HG02970 (cell line): ENCODE results near the gene LRSAM1.
"Not testable (repeated sequence)": the region's sequence is repeated elsewhere in the genome, so short reads cannot be mapped to it uniquely, and the experiment has no call there.

Experiments
- ATAC-seq: cut with Tn5 transposase; IDR thresholded peaks from one replicate; pipeline ENCODE4 v1.9.1; 2021; ENCODE audit warnings: mild to moderate bottlenecking, moderate library complexity, moderate number of reproducible peaks; ENCODE audit not compliant: unreplicated experiment, low FRiP score

LRSAM1 gene

GRCh38 chr9:127455324-127455992 lies 4.1 kb downstream of the LRSAM1 start:
- ATAC-seq: no peak

DNA sequence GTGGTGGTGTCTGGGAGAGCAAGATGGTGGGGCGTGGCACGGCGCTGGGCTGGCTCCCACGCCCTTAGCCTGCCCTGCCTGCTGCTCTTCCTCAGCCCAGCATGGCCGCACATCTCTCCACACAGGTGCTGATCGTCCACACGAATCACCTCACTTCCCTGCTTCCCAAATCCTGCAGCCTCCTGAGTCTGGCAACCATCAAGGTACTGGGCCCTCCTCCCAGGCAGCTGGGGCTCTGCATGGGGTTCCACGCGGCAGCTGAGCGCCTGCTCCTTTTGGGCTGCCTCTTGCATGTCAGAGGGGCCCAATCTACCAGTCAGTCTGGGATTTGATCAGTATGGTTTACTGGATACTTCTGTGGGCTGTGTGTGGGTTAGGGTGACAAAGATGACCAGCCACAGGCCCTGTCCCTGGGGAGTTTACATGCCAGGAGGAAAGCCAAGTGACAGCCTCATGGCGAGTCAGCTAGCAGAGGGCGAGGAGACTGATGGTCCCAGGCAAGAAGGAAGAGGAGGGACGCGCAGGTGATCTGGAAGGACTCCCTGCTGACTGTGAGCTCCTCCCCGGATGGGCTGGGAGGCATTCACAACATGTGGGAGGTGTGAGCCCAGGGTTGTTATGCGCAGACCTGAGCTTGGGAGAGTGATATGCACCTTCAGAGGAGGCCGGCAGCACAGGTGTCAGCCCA lies 6.0 kb downstream of the LRSAM1 start:
- no peak for ATAC-seq

- no peak for ATAC-seq
Observed at GRCh38 chr9:127458921-127459320, 7.6 kb downstream of the LRSAM1 start.

- no peak for ATAC-seq
Observed at GRCh38 chr9:127463382-127463781, 12.1 kb downstream of the LRSAM1 start.

- no peak for ATAC-seq
Observed at GRCh38 chr9:127463911-127464310, 12.6 kb downstream of the LRSAM1 start.

DNA sequence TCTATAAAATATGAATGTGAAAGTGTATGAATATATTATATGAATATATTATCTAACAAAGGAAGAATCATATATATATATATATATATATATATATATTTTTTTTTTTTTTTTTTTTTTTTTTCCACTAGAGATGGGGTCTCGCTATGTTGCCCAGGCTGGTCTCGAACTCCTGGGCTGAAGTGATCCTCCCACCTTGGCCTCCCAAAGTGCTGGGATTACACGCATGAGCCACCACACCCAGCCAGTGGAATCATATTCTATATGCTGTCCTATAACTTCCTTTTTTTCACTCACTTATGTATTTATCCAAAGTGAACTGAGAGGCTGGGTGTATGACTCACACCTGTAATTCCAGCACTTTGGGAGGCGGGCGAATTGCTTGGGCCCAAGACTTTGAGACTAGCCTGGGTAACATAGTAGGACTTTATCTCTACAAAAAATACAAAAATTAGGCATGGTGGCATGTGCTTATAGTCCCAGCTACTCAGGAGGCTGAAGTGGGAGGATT lies 15.2 kb downstream of the LRSAM1 start:
- ATAC-seq: not testable (repeated sequence)

- ATAC-seq: no peak
Observed at GRCh38 chr9:127467621-127468020, 16.3 kb downstream of the LRSAM1 start.

DNA sequence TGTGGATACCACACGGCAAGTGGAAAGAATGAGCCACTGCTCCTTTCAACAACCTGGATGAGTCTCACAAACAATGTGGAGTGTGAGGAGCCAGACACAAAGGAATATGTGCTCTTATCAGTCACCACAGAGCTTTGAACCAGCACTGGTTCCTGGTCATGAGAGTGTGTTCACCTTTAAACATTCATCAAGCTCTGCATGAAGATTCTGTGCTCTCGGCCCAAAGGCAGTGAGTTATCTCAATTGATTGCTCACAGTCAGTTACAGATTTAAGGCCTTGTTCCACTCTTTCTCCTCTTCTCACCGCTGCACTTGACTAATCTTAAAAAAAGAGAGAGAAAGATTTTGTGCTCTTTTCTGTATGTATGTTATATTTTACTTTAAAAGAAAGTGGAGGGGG lies 19.4 kb downstream of the LRSAM1 start:
- no peak for ATAC-seq

GRCh38 chr9:127473501-127473900 lies 22.2 kb downstream of the LRSAM1 start:
- no peak for ATAC-seq

GRCh38 chr9:127473932-127474331 lies 22.6 kb downstream of the LRSAM1 start:
- ATAC-seq: no peak

DNA sequence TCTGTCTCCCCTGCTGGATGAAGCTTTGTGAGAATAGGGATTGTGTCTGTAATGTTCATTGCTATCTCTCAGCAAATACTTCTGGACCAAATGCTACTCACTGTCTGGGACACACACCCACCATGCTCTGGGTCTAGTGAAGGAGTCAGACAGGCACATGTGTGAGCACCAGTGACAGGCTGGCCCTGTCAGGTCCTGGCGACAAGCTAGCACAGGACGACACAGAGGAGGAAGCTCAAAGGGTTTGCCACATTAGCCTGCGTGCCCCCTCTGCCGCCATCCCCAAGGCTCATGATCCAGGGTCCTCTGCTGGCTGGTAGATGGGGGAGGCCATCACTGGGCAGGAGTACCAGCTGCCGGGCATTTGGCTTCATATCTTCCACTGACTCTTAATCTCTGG lies 23.3 kb downstream of the LRSAM1 start:
- no peak for ATAC-seq

- ATAC-seq: no peak
Observed at GRCh38 chr9:127479507-127480081, 28.3 kb downstream of the LRSAM1 start.

DNA sequence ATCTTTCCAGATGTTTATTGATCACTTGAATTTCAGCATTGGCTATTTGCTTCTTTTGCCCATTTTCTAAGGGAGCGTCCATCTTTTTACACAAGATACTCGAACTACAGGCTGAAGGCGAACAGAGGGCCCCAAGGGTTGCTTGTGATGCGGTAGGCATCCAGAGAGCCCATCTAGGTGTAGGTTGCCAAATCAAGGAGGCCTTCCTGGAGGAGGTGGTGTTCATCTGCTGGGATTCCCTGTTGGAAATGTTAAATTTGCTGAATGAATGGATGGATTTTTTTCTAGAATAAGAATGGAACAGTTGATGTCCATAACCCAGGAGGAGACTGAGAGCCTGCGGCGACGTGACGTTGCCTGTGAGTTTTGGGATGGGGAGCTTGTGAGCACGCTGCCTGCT lies 31.4 kb downstream of the LRSAM1 start:
- ATAC-seq: no peak

DNA sequence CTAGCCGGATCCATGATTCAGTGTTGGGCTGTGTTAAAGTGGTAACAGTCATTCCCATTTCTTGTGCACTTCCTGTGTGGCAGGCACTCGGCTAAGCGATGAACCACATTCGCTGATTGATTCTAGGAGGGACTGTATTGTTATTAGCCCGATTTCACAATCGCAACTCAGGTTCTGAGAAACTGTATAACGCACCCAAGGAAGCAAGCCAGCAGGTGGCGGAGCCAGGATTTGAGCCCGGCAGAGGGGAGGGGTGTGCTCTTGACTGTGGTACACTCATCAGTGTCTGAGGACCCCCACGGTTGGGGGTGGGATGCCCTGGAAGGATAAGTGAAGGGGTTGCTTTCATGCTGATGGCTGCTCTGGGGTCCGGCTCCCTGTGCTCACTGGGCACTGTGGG lies 34.7 kb downstream of the LRSAM1 start:
- no peak for ATAC-seq

DNA sequence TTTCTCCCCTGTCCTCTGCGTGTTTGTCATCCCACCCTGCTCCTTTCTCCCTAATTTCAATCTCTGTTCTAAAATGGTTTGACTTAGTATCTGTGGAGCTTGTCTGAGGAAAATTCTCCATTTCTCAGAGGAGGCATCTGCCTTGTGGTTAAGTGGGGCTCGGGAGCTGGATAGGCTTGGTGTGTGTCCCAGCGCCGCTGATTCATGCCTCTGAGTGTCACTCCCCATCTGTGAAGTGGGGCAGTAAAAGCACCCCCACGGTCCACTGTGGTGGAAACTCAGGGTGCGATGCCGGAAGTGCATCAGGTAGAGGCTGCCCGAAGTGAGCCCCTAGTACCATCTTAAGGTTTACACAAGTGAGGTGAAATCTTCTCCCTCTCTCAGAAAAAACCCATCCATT lies 37.6 kb downstream of the LRSAM1 start:
- no peak for ATAC-seq

DNA sequence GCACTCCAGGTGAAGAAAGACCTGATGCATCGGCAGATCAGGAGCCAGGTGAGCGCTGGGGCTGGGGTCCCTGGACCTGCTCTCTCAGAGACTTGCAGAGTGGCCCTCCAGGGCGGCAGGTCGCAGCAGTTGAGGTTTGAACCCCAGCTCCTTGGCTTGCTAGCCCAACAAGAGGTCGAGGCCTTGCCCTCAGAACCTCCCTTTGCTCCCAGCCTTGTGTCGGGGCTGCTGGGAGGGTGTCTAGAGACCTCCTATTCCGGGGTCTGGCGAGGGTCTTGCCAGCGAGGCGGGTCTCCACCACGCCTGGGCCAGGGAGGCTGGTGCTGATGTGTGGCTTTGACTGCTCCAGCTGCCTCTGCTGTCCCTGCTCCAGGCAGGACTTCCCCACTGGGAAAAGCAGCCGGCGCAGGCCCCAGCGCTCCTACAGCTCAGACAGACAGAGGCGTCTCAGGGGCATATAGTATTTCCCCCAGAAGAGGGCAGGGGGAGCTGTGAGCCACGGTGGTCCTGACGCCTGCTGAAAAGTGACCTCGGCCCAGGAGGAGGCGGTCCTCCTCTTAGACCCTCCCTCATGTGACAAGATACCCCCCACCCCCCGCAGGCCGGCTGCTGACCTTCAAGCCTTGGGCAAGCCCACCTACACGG lies 38.3 kb downstream of the LRSAM1 start:
- no peak for ATAC-seq

DNA sequence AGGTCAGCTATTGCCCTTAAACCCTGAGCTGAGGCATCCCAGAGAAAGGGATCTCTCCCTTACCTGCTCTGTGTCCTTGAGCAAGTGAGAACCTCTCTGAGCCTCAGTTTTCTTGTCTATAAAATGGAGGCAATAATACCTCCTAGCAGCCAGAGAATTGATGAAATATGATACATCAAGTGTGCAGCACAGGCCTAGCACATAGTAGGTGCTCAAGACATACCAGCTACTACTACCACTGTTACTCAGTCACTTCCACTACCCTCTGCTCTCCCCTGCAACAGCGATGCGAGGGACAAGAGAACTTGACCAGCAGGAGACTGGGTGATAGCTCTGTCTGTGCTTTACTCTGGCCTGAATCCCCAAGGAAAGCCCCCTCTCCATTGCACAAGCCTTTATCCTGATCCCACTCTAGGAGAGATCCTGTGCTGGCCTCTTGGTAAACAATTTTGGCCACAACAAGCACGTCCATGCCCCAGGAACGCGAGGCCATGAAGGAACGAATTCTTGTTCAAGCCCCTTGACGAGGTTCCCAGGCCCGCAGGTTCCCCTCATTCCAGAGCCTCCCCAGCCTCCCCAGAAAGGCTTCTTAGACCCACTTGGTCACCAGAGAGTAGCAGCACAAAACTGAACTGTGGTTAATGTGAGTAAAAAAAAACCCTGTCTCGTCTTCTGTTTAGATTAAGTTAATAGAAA lies 39.4 kb downstream of the LRSAM1 start:
- ATAC-seq: no peak

GRCh38 chr9:127491516-127491915 lies 40.2 kb downstream of the LRSAM1 start:
- ATAC-seq: no peak

DNA sequence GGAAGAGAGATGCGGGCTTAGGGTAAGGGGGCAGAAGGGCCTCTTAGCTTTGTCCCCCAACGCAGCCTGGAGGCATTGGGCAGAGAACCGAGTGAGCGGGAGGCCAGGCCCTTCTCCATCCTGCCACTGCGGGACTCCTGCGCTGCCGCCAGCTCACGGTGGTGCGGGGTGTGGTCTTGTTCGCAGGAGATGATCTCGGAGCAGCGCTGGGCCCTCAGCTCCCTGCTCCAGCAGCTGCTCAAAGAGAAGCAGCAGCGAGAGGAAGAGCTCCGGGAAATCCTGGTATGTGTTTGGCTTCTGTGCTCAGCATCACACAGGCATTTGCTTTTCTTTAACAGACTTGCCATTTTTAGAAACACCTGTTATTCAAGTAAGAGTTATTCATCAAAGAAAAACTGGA lies 41.3 kb downstream of the LRSAM1 start:
- no peak for ATAC-seq

DNA sequence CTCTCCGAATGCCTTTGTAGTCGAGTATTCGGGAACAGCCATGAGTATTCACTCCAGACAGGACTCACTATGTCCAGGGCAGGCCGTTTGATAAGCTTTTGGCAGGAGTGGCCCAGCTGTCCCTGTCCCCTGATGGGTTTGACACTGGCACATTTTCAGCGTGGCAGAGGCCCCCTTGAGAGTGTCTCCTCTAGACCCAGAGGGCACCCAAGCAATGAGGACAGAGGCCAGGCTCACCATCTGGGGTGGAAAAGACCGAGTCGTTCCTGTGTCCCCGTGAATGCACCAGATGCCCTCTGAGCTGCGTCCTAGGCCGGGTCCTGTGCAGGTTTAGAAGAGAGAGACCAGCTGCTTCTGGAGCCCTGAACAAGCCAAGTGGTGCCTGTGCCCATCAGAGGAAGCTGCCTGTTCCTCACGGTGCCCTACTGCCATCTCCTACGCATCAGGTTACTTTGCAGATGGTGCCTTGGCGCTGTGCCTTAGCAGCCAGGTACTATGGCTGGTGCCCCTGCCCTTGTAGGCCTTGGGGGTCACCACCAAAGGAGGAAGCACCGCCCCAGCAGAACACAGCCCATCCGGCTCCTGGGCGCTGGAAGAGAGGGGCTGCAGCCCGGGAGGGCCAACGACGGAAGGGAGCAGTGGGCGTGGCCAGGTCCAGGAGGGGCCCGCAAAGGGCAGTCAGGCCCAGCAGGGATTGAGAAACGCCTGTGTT lies 42.4 kb downstream of the LRSAM1 start:
- no peak for ATAC-seq
